IMR-90 (cell line): ENCODE measurements around the gene HPSE2. TPM values are rescaled to one million over a fixed set of nuclear protein-coding genes. Genes with fewer than 3 reads are reported as not detected.

ENCODE experiments used
- ATAC-seq: fragments of 200-7000 bp; cut with Tn5 transposase; 2 replicates; pipeline ENCODE4 v1.9.1; 2020; ENCODE audit warnings: low read depth, mild to moderate bottlenecking, moderate library complexity
- BruUV-seq: library from RNA; stranded (reverse); fragments of 400-500 nt; replicated peaks from 2 replicates; lab custom pipeline; 2021; lab: Mats Ljungman, UMichigan
- CTCF ChIA-PET: fragments of 300-600 bp; formaldehyde crosslinking; extraction: SDS; loops from one replicate; lab custom pipeline; 2021; ENCODE audit warnings: antibody characterized with exemption; lab: Yijun Ruan, JAX
- POLR2A ChIA-PET: fragments of 300-600 bp; sonication (Branson Sonifier 250); formaldehyde crosslinking; loops from one replicate; lab custom pipeline; 2022; ENCODE audit warnings: antibody characterized with exemption; ENCODE audit not compliant: unreplicated experiment; lab: Charles Lee
- DNase-seq: peaks from one replicate; pipeline ENCODE4 v3.0.0; 2013
- H2AFZ ChIP-seq: replicated peaks from 2 replicates; pipeline ENCODE3; 2013; ENCODE audit warnings: low read length, mild to moderate bottlenecking; ENCODE audit not compliant: poor library complexity
- H2AK5ac ChIP-seq: 2 replicates; pipeline ENCODE4 v1.6.1; 2013; ENCODE audit warnings: low read depth, low read length, inconsistent platforms
- H2AK9ac ChIP-seq: replicated peaks from 2 replicates; pipeline ENCODE3; 2013; ENCODE audit warnings: mild to moderate bottlenecking, low read depth, low read length, moderate library complexity; ENCODE audit not compliant: poor library complexity
- H2BK120ac ChIP-seq: 2 replicates; pipeline ENCODE4 v1.6.1; 2013; ENCODE audit warnings: low read depth, low read length, inconsistent platforms
- H2BK15ac ChIP-seq: 3 replicates; pipeline ENCODE4 v1.6.1; 2013; ENCODE audit warnings: low read depth, low read length, inconsistent platforms
- H2BK20ac ChIP-seq: 2 replicates; pipeline ENCODE4 v1.6.1; 2013; ENCODE audit warnings: low read depth, mild to moderate bottlenecking, inconsistent platforms, low read length, moderate library complexity
- H2BK5ac ChIP-seq: 2 replicates; pipeline ENCODE4 v1.6.1; 2013; ENCODE audit warnings: mild to moderate bottlenecking, low read depth, low read length, inconsistent platforms; ENCODE audit not compliant: poor library complexity, severe bottlenecking
- H3K14ac ChIP-seq: replicated peaks from 2 replicates; pipeline ENCODE4 v1.6.1; 2013; ENCODE audit warnings: low read depth, low read length, inconsistent platforms
- H3K18ac ChIP-seq: 2 replicates; pipeline ENCODE4 v1.6.1; 2013; ENCODE audit warnings: low read depth, low read length, control low read depth
- H3K23ac ChIP-seq: 2 replicates; pipeline ENCODE4 v1.6.1; 2013; ENCODE audit warnings: low read depth, low read length, inconsistent platforms
- H3K27ac ChIP-seq: 2 replicates; pipeline ENCODE4 v1.5.1; 2013; ENCODE audit warnings: mild to moderate bottlenecking, control low read depth, low read length; ENCODE audit not compliant: insufficient read depth
- H3K27me3 ChIP-seq: 2 replicates; pipeline ENCODE4 v1.6.1; 2013; ENCODE audit warnings: low read length; ENCODE audit not compliant: control insufficient read depth, insufficient read depth
- H3K36me3 ChIP-seq: 2 replicates; pipeline ENCODE4 v1.6.1; 2013; ENCODE audit warnings: low read length, mixed read lengths; ENCODE audit not compliant: control insufficient read depth, insufficient read depth
- H3K4ac ChIP-seq: 2 replicates; pipeline ENCODE4 v1.6.1; 2013; ENCODE audit warnings: low read depth, low read length, inconsistent platforms
- H3K4me1 ChIP-seq: 2 replicates; pipeline ENCODE4 v1.6.1; 2013; ENCODE audit warnings: low read length, mixed read lengths; ENCODE audit not compliant: control insufficient read depth, insufficient read depth
- H3K4me2 ChIP-seq: 2 replicates; pipeline ENCODE4 v1.6.1; 2013; ENCODE audit warnings: low read depth, mild to moderate bottlenecking, control low read depth, low read length, moderate library complexity
- H3K4me3 ChIP-seq: 2 replicates; pipeline ENCODE4 v1.5.1; 2013; ENCODE audit warnings: low read depth, mild to moderate bottlenecking, control low read depth, low read length, moderate library complexity; ENCODE audit not compliant: insufficient read depth
- H3K56ac ChIP-seq: 2 replicates; pipeline ENCODE4 v1.6.1; 2013; ENCODE audit warnings: low read length, inconsistent platforms; ENCODE audit not compliant: insufficient read depth; ENCODE audit errors: extremely low read depth
- H3K79me1 ChIP-seq, 2 experiments: 2 replicates each; pipeline ENCODE4 v1.6.1; 2013; ENCODE audit warnings: low read length in 2 of 2, inconsistent platforms in 1 of 2, low read depth in 1 of 2
- H3K9ac ChIP-seq: 2 replicates; pipeline ENCODE4 v1.6.1; 2013; ENCODE audit warnings: low read depth, low read length, control low read depth
- H3K9me1 ChIP-seq: 2 replicates; pipeline ENCODE4 v1.6.1; 2013; ENCODE audit warnings: low read length, inconsistent platforms; ENCODE audit not compliant: insufficient read depth
- H3K9me3 ChIP-seq: 2 replicates; pipeline ENCODE4 v1.6.1; 2013; ENCODE audit warnings: low read length; ENCODE audit not compliant: control insufficient read depth, insufficient read depth
- H4K20me1 ChIP-seq: 2 replicates; pipeline ENCODE4 v1.6.1; 2013; ENCODE audit warnings: low read length, inconsistent platforms; ENCODE audit not compliant: insufficient read depth
- H4K5ac ChIP-seq: 2 replicates; pipeline ENCODE4 v1.6.1; 2013; ENCODE audit warnings: mild to moderate bottlenecking, low read depth, low read length, control low read depth
- H4K8ac ChIP-seq, 2 experiments: 2 replicates each; pipeline ENCODE4 v1.6.1; 2013; ENCODE audit warnings: low read depth in 2 of 2, low read length in 2 of 2, control low read depth in 1 of 2, inconsistent platforms in 1 of 2
- H4K91ac ChIP-seq: 2 replicates; pipeline ENCODE4 v1.6.1; 2013; ENCODE audit warnings: low read depth, low read length, inconsistent platforms; ENCODE audit not compliant: insufficient read depth
- CEBPB ChIP-seq: IDR thresholded peaks from 2 replicates; pipeline ENCODE4 v1.6.1; 2012; ENCODE audit warnings: low read depth, low read length, improper control_type of control experiment
- CHD1 ChIP-seq: IDR thresholded peaks from 2 replicates; pipeline ENCODE4 v1.6.1; 2012; ENCODE audit warnings: low read depth, low read length, improper control_type of control experiment
- MAFK ChIP-seq: IDR thresholded peaks from 2 replicates; pipeline ENCODE4 v1.6.1; 2012; ENCODE audit warnings: low read depth, low read length, improper control_type of control experiment
- MAZ ChIP-seq: IDR thresholded peaks from 2 replicates; pipeline ENCODE4 v1.6.1; 2012; ENCODE audit warnings: low read depth, mild to moderate bottlenecking, low read length, improper control_type of control experiment, moderate library complexity, borderline replicate concordance
- RAD21 ChIP-seq: IDR thresholded peaks from 2 replicates; pipeline ENCODE4 v1.6.1; 2012; ENCODE audit warnings: low read length, improper control_type of control experiment
- SMC3 ChIP-seq: fragments of 150-350 bp; IDR thresholded peaks from 2 replicates; pipeline ENCODE4 v1.6.1; 2016; ENCODE audit warnings: low read depth, mild to moderate bottlenecking, antibody characterized with exemption, low read length, moderate library complexity
- WGBS, 2 experiments: methylation state at CpG; one replicate each; pipeline versions ENCODE4 v1.1.5 to v1.1.7; 2013; ENCODE audit warnings: missing lambda C conversion rate in 2 of 2; ENCODE audit not compliant: insufficient read length in 1 of 2; ENCODE audit errors: extremely low coverage in 2 of 2; 5-methylcytosine and 5-hydroxymethylcytosine counted together
- dilution Hi-C: fragments of 300-500 bp; cut with HindIII; formaldehyde crosslinking; loops from one replicate; pipeline ENCODE4 v1.14.3; 2018; ENCODE audit warnings: low sequenced_read_pairs; ENCODE audit not compliant: unreplicated experiment
- in situ Hi-C: fragments of 300-500 bp; cut with MboI; formaldehyde crosslinking; loops from 3 replicates; pipeline ENCODE4 v1.14.3; 2019; ENCODE audit warnings: low sequenced_read_pairs, inconsistent platforms, mixed read lengths
- intact Hi-C: fragments of 100-400 bp; cut with micrococcal nuclease; formaldehyde crosslinking; loops from 2 replicates; pipeline ENCODE4 v1.10.0; 2022
- polyA plus RNA-seq, 3 experiments: library from polyadenylated mRNA; depleted of rRNA; stranded (reverse); fragments of >200 nt; gene quantifications; 2 replicates each; pipeline ENCODE4 v1.2.3, GENCODE V29; 2012; ENCODE audit warnings: low replicate concordance in 1 of 3
- total RNA-seq: library from RNA; depleted of rRNA; stranded (reverse); fragments of >200 nt; gene quantifications from 2 replicates; pipeline ENCODE4 v1.2.3, GENCODE V29; 2012
- TF ChIP-seq, protein P1 (sequence below): fragments of 150-350 bp; IDR thresholded peaks from 2 replicates; pipeline ENCODE4 v1.6.1; 2016; ENCODE audit warnings: low read depth, mild to moderate bottlenecking, low read length, moderate library complexity, borderline replicate concordance
- TF ChIP-seq, protein P2 (sequence below): conservative IDR thresholded peaks from 2 replicates; pipeline ENCODE4 v1.5.1; 2012; ENCODE audit warnings: mild to moderate bottlenecking, low read depth, low read length, improper control_type of control experiment

HPSE2 gene
- total and polyA plus RNA-seq, 2 of the 4 experiments (the other 2 are of a cell fraction) = not detected

DNA sequence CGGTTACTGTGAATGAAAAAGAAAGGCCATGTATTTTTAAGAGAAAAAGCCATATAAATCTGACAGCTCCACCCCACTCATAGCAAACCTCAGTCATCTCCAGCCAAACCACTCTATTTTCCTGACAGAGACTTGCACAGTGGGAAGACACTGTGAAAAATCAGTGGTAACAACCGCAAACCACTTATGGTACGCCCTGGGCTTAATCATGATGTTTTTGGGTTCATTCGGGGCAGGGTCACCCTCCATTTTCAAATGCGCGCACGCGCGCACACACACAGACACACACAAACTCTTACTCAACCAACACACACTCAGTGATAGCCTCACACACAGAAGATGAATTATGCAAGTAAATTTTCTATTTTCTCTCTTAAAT, 706.9 kb downstream of the HPSE2 start:
- no peak overlapping the region for H2AK5ac ChIP-seq
- intact Hi-C loops (no loop called here), dilution Hi-C loops (no loop called here), in situ Hi-C loops (no loop called here)
- H3K27ac ChIP-seq = no peak overlapping the region
- no peaks in the 10 kb centered on the region for H3K27me3 ChIP-seq
- H3K4me2 ChIP-seq = no peak overlapping the region
- no peaks in the 10 kb centered on the region for H3K9me1 ChIP-seq
- H2BK120ac ChIP-seq = no peak overlapping the region
- no TSS peak for BruUV-seq
- H4K91ac ChIP-seq = no peak overlapping the region
- TF ChIP-seq, protein P1, sequence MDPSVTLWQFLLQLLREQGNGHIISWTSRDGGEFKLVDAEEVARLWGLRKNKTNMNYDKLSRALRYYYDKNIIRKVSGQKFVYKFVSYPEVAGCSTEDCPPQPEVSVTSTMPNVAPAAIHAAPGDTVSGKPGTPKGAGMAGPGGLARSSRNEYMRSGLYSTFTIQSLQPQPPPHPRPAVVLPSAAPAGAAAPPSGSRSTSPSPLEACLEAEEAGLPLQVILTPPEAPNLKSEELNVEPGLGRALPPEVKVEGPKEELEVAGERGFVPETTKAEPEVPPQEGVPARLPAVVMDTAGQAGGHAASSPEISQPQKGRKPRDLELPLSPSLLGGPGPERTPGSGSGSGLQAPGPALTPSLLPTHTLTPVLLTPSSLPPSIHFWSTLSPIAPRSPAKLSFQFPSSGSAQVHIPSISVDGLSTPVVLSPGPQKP = no peak
- TF ChIP-seq, protein P2, sequence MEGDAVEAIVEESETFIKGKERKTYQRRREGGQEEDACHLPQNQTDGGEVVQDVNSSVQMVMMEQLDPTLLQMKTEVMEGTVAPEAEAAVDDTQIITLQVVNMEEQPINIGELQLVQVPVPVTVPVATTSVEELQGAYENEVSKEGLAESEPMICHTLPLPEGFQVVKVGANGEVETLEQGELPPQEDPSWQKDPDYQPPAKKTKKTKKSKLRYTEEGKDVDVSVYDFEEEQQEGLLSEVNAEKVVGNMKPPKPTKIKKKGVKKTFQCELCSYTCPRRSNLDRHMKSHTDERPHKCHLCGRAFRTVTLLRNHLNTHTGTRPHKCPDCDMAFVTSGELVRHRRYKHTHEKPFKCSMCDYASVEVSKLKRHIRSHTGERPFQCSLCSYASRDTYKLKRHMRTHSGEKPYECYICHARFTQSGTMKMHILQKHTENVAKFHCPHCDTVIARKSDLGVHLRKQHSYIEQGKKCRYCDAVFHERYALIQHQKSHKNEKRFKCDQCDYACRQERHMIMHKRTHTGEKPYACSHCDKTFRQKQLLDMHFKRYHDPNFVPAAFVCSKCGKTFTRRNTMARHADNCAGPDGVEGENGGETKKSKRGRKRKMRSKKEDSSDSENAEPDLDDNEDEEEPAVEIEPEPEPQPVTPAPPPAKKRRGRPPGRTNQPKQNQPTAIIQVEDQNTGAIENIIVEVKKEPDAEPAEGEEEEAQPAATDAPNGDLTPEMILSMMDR = no peak
- no peak for TF ChIP-seq SMC3
- TF ChIP-seq RAD21 = no peak
- TF ChIP-seq CHD1 = no peak
- TF ChIP-seq CEBPB = no peak
- TF ChIP-seq MAZ = no peak
- TF ChIP-seq MAFK = no peak
- no peaks in the 10 kb centered on the region for H3K9me3 ChIP-seq
- H2BK20ac ChIP-seq = no peak overlapping the region
- H3K4ac ChIP-seq = no peak overlapping the region
- DNase-seq (no peak), ATAC-seq (no peak)
- no peaks in the 10 kb centered on the region for H3K36me3 ChIP-seq
- H2BK15ac ChIP-seq = no peak overlapping the region
- no peak overlapping the region for H3K56ac ChIP-seq
- ChIA-PET CTCF (no interaction called here), POLR2A (no interaction called here)
- no peak overlapping the region for H4K8ac ChIP-seq
- H3K79me1 ChIP-seq = no peaks in the 10 kb centered on the region
- no peak overlapping the region for H2AK9ac ChIP-seq
- H3K14ac ChIP-seq = no peak overlapping the region
- H2AFZ ChIP-seq = no peak overlapping the region
- H3K18ac ChIP-seq = no peak overlapping the region
- no peaks in the 10 kb centered on the region for H4K20me1 ChIP-seq
- no peak overlapping the region for H2BK5ac ChIP-seq
- H4K5ac ChIP-seq = no peak overlapping the region
- H3K4me1 ChIP-seq = no peaks in the 10 kb centered on the region
- H3K9ac ChIP-seq = no peak overlapping the region
- 40% methylated on average over 1 of the region's 9 CpGs; no CpG with 5 or more reads in 1 of the 2 experiments for WGBS, 2 experiments
- H3K23ac ChIP-seq = no peak overlapping the region
- H3K4me3 ChIP-seq = no peak overlapping the region
